ENCODE data around the gene TRIM9.

TRIM9 gene

GRCh38 chr14:51056421-51056820, 38.5 kb downstream of the TRIM9 start:
- DNase-seq (ENCODE audit: low read depth) = no peak

GRCh38 chr14:51053157-51053556, 41.7 kb downstream of the TRIM9 start:
- DNase-seq (ENCODE audit: low read depth) = no peak

- DNase-seq (ENCODE audit: low read depth) = no peak
Observed at GRCh38 chr14:51044961-51045360, 49.9 kb downstream of the TRIM9 start.

DNA sequence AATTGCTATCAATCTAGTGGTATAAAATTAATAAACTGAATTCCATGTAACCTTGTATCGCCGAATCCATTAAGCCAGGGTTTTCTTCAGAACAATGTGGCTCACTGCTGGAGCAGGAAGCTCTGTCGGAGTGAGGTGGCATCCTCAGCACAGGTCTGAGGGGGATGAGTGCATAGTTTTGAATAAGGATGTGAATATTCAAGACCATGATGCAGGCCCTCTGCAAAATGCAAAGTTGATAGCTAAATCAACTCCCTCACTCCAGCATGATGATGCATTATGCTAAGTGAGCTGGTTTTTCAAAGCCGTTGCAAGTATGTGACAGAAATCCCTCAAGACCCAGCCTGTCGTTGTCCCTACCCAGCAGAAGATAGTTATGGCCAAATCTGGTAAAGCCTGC, 53.0 kb downstream of the TRIM9 start:
- DNase-seq (ENCODE audit: low read depth) = no peak

DNA sequence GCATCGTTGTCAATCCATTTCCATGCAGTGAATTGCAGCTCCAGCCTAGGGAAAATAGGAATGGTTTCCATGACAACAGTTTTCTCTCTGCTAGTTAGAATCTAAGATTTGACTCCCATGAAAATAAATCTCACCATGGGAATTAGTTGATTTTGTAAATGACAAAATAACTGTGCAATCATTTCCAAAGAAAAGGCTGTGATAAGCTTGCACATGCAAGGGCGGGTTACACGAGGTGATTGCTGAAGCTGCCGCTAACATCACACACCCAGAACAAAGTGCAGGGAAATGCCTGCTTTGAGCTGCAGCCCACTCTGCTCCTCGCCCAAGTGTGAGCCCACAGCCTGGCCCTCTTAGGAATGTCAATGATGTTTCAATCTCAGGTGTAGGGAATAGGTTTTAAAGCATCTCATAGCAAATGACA, 53.8 kb downstream of the TRIM9 start:
- DNase-seq (ENCODE audit: low read depth) = no peak

GRCh38 chr14:51039252-51039651, 55.7 kb downstream of the TRIM9 start:
- no peak for DNase-seq (ENCODE audit: low read depth)

DNA sequence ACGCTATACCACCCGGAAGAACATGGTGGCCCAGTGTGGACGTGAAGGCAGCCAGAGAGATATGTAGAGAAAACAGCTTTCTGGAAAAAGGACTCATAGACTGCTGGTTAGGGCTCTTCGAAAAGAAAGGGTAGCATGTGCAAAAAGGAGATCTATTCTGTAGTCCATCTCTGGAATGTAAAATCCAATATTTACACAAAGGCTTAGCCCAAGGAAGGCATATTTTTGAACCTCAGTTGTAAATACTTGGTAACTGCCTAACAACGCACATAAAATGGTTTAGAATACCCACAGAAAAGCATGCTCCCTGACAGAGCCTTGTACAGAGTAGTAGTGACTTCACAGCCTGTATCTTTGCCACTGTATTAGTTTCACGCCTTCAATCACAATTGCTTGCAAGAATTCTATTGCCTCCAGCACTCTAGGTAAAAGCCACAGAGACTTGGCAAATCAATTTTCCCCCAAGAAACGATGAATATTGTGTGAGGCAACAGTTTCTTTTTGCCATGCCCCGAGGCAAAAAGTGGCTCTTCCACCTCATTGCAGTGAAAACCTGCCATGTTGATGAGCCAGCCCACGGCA, 59.2 kb downstream of the TRIM9 start:
- no peak for DNase-seq (ENCODE audit: low read depth)

DNA sequence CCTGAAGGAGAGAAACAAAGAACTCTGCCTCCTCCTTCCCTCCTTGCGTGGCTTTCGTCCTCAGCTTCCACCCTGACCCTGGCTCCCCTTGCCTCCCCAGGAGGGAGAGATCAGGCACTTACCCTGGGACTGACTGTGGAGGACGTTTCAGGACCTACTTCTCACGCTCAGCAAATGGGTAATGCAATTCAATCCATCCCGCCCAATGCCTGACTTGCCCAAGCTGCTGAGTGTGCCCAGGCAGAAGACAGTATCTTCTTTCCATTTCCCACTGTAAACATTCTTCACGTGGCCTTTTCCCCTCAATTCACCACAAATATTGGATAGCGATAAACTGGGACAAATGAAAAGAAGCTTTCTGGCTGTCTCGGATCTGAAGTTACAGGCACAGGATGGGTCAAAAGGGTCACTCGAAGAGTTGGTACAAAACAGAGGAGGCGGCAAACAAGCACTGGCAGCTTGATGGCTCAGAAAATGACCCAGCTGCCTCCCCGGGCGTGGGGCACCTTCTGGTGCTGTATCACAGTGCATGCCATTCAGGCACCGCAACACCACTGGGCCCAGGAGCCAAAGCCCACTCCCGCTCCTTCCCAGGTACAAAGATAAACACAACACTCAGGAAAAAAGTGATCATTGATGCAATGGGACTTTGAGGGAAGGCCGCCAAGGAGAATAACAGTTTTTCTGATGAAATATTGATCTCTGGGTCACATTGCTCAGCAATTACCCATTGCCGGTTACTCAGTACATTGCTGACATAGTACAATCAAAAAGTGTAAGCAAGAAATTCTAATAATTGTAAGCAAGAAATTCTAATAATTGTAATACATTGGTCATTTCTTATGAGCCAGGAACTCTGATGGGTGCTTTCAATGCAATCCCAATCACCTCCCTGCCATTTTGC, 65.8 kb downstream of the TRIM9 start:
- DNase-seq (ENCODE audit: low read depth) = no peak

DNA sequence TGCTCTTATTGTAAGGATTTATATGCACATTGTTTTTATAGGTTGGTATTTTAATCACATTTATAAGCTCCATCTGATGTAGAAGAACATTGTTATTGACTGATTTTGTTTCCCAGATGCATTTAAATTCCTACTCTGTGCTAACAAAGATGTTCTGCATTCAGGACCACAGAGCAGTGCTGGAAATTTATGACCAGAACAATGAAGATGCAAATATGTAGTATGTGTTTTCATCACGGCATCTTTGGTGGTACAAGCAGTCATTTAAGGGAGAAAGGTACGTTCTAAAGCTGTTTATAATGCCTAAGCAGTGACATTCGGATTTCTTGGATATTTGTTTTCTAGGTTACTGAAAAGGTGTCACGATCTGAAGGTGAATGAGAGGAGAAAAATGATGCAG, 66.5 kb downstream of the TRIM9 start:
- no peak for DNase-seq (ENCODE audit: low read depth)

DNA sequence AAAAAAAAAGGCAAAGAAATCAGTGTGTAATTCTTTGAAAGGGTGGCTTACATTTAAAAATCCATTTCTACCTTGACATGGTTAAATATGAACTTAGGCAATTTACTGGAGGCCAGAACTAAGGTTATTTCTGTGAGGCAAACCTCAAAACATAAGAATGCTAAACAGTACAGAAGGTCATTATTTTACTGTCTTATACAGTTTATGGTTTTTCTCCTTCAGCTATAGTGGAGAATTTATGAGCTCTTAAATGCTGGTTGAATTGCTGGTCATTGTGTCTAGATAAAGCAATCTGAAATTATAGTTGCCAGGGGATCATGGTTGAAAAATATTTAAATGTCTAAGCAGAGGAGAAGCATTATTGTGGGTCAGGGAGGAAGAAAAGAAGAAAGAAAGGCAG, 70.5 kb downstream of the TRIM9 start:
- no peak for DNase-seq (ENCODE audit: low read depth)

GRCh38 chr14:51023964-51024363, 70.9 kb downstream of the TRIM9 start:
- no peak for DNase-seq (ENCODE audit: low read depth)

DNA sequence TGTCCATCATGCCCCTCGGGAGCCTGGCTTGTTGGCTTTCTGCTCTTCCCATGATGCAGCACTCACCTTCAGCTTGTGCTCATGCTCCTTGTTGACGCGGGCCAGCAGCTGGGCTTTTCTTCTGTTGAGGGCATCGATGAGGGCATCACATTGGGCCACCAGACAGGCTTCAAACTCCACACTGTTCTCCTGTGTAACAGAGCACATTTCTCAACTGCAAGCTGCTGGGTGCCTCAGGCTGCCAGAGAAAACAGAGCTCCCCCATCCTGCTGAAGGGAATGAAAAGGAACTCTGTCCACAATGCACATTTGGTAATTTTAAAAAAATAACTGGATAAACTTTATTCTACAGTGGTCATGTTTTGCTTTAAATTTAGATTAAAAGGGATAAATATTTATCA, 72.1 kb downstream of the TRIM9 start:
- DNase-seq (ENCODE audit: low read depth) = no peak

- DNase-seq (ENCODE audit: low read depth) = peak; percentile 39
Observed at GRCh38 chr14:51020024-51020710, 74.7 kb downstream of the TRIM9 start.

- DNase-seq (ENCODE audit: low read depth) = no peak
Observed at GRCh38 chr14:51019089-51019488, 75.8 kb downstream of the TRIM9 start.

GRCh38 chr14:51018521-51018920, 76.4 kb downstream of the TRIM9 start:
- DNase-seq (ENCODE audit: low read depth) = no peak

DNA sequence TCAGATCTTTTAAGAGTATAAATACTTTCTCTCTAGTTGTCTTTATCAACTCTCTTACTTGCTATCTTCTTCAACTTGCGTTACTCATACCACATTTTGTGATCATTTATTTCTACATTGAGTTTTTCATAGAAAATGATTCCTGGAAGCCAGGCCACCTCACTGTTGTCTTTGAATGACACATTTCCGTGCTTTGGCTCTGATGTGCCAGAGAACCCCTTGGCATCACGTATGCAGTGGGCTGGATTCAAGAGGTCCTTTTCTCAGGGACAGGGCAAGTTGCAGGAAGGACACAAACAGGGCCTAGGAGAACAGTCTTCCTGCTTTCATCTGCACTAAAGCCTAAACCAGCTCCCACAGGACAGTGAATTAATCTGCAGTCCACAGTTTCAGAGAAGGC, 80.3 kb downstream of the TRIM9 start:
- no peak for DNase-seq (ENCODE audit: low read depth)

- peak; percentile 94 for DNase-seq (ENCODE audit: low read depth)
Observed at GRCh38 chr14:51014086-51014485, 80.8 kb downstream of the TRIM9 start.

DNA sequence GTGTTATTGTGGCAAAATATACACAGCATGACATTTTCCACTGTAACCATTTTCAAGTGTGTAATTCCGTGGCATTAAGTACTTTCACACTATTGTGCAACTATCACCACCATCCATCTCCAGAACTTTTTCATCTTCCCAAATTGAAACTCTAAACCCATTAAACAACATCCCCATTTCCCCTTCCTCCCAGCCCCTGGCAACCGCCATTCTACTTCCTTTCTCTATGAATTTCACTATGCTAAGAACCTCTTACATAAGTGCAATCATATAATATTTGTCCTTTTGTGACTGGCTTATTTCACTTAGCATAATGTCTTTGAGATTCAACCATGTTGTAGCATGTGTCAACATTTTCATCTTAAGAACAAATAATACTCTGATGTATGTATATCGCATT, 82.8 kb downstream of the TRIM9 start:
- DNase-seq (ENCODE audit: low read depth) = no peak

GRCh38 chr14:51008446-51008845, 86.5 kb downstream of the TRIM9 start:
- no peak for DNase-seq (ENCODE audit: low read depth)

GRCh38 chr14:51006781-51007211, 88.1 kb downstream of the TRIM9 start:
- DNase-seq (ENCODE audit: low read depth) = peak; percentile 85

DNA sequence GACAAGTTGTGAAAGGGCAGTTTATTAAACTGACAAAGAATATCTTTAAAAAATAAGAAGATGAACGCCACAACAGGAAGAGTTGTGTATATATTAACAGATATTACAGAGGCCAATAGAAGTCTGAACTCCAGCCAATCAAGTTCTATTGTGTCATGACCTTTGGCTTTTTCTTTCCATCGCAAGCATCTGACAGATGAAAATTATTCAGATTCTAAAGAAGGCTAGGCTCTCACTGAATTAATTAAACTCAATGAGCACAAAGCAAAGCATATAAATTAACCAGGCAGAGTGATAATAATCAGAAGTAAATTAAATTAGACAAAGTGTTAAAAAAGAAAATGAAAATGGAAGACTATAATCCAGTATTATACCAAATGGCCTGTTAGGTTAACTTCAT, 88.6 kb downstream of the TRIM9 start:
- no peak for DNase-seq (ENCODE audit: low read depth)

- no peak for DNase-seq (ENCODE audit: low read depth)
Observed at GRCh38 chr14:51004801-51005526, 89.9 kb downstream of the TRIM9 start.
